ENCODE data around the gene SLC26A2. TPM values are rescaled to one million over a fixed set of nuclear protein-coding genes. Genes with fewer than 3 reads are reported as not detected.

The SLC26A2 gene
- total RNA-seq, 2 experiments from 2014 or later = 8.6 to 9.7 TPM

DNA sequence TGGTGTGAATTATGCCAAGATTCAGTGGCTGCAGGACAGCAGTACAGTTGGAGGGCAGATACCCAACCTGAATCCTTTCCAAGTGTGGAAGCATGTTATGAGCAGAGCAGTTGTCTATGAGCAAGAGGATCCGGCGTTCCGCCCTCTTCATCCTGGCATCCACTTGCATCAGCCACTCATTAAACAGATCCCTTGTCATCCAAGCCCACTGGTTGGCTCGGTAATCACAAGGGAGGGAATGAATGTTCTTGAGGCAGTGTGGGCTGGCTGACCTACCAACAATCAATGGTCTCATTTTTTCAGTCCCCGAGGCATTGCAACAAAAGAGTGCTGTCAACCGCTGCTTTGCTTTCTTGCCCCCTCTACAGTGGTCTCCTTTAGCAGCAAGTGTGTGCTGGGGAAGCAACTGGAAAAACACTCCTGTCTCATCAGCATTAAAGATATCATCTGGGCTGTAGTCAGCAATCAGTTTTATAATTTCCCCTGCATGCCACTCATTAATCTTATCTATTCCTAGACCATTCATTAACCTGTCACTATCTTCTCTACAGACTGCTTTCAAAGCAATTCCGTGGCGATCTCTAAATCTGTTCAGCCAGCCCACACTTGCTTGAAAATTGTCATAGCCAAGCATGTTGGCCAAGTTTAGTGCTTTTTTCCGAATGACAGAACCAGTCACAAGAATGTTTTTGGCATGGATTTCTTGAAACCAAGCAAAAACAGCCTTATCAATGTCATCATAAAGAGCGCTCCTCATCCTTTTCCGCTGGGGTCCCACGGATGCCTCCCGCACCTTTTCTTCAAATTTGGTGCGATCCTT, 35.0 kb downstream of the SLC26A2 start:
- POLR2A ChIA-PET = no interaction called here
- H3K27ac Mint-ChIP-seq = no peak overlapping the region

DNA sequence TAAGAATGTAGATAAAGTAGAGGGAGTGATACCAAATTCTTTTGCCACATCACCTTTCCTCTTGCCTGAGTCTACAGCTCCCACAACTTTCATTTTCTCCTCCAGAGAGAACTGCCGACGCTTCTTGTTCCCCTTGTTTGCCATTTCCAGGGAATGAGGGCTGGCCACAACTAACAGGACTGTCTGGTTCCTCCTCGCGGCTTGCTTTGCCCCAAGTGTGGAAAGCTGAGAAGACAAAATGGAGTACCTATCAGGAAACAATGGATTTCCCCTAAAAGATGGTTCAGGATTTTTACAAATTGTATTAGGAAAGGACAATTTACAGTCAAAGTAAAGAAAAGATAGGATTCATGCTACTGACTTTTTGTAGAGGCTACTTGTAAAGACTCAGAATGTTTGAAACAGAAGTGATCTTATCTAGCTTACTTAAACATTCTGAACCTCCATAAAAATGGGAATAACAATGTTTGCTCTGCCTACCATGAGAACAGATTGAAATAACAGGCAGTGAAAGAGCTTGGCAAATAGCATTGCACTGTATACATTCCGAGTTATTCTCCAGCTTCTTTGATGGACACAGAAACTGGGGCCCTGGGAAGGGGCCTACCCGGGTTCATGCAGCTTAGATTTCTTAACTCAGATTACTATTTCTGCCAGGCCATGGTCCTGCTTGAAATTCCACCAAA, 35.8 kb downstream of the SLC26A2 start:
- Mint-ChIP-seq H3K27ac (no peak overlapping the region), H3K36me3 (no peaks in the 10 kb centered on the region), H3K9me3 (no peaks in the 10 kb centered on the region), H3K4me3 (no peak overlapping the region), H3K27me3 (no peaks in the 10 kb centered on the region), H3K4me1 (peaks cover 12% of the 10 kb centered on the region)
- no peak for DNase-seq
- no peak for ATAC-seq (ENCODE audit: low read depth)
- POLR2A ChIA-PET = no interaction called here

More for the DNA sequence above, 35.0 kb downstream of the SLC26A2 start:
- no peak for DNase-seq
- ATAC-seq (ENCODE audit: low read depth) = no peak
- Mint-ChIP-seq H3K27me3 (no peaks in the 10 kb centered on the region), H3K4me1 (peaks cover 14% of the 10 kb centered on the region), H3K36me3 (no peaks in the 10 kb centered on the region), H3K9me3 (no peaks in the 10 kb centered on the region), H3K4me3 (no peak overlapping the region)

DNA sequence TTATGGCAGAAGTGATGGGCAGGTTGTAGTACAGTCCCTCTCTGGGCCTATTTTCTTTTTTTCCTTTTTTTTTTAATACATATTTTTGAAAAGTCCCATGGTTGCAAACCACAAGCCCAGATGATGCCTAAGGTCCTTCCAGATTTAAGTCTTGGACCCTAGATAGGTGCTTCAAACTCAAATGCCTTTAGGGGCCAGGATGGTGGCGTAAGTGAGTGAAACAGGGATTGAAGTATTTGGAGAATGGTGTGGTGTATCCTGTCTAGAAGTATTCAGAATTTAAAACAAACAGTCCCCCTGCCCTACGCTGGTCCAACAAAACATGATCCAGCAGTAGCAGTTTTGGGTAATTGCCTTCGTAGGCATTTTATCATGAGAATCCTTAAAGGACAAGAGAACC, 37.7 kb downstream of the SLC26A2 start:
- H3K27ac Mint-ChIP-seq = no peak overlapping the region
- H3K9me3 Mint-ChIP-seq = no peaks in the 10 kb centered on the region

DNA sequence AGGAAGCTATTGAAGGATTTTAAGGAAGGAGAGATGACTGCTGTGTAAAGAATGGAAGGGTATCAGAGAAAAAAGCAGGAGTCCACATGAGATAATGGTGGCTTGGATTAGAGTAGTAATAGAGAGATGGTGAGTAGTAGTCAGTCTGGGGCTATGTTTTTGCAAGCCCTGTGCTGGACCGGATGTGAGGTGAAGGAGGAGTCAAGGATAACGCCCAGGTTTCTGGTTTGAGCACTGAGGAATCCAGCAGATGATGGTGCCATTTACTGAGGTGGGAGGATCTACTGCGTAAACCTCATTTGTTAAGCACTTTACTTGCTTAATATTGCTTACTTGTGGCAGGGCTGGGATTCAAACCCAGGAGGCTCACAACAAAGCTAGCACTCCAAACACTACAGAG, 38.8 kb downstream of the SLC26A2 start:
- no peak for DNase-seq
- peak overlapping the region; percentile 94 for H3K27ac Mint-ChIP-seq
- H3K9me3 Mint-ChIP-seq = no peaks in the 10 kb centered on the region
- no peak for ATAC-seq (ENCODE audit: low read depth)
- H3K27me3 Mint-ChIP-seq = no peaks in the 10 kb centered on the region
- POLR2A ChIA-PET = interaction anchor here (1.6 to 2.2 kb wide), 2 partner anchors 269 to 449 kb away, joined by 4 to 8 read pairs; partner anchors contain the start of genes CSNK1A1 and PPARGC1B
- H3K4me1 Mint-ChIP-seq = peaks cover 27% of the 10 kb centered on the region
- peak overlapping the region; percentile 95 for H3K4me3 Mint-ChIP-seq
- peaks cover 4% of the 10 kb centered on the region for H3K36me3 Mint-ChIP-seq

More for the DNA sequence above, 37.7 kb downstream of the SLC26A2 start:
- Mint-ChIP-seq H3K27me3 (no peaks in the 10 kb centered on the region), H3K36me3 (no peaks in the 10 kb centered on the region), H3K4me3 (no peak overlapping the region), H3K4me1 (peaks cover 24% of the 10 kb centered on the region)
- POLR2A ChIA-PET = no interaction called here
- DNase-seq = no peak
- ATAC-seq (ENCODE audit: low read depth) = no peak

GRCh38 chr5:149999866-150000255, 39.3 kb downstream of the SLC26A2 start:
- H3K36me3 Mint-ChIP-seq = peaks cover 7% of the 10 kb centered on the region
- POLR2A ChIA-PET = interaction anchor here (1.0 to 2.2 kb wide), 6 partner anchors 37 to 450 kb away, joined by 3 to 8 read pairs (median 4); partner anchors contain the start of genes CSNK1A1 and PPARGC1B
- H3K9me3 Mint-ChIP-seq = no peaks in the 10 kb centered on the region
- H3K4me1 Mint-ChIP-seq = peaks cover 31% of the 10 kb centered on the region
- H3K27ac Mint-ChIP-seq = peak overlapping the region; percentile 94
- DNase-seq = no peak
- no peak for ATAC-seq (ENCODE audit: low read depth)
- peak overlapping the region; percentile 95 for H3K4me3 Mint-ChIP-seq
- H3K27me3 Mint-ChIP-seq = no peaks in the 10 kb centered on the region

DNA sequence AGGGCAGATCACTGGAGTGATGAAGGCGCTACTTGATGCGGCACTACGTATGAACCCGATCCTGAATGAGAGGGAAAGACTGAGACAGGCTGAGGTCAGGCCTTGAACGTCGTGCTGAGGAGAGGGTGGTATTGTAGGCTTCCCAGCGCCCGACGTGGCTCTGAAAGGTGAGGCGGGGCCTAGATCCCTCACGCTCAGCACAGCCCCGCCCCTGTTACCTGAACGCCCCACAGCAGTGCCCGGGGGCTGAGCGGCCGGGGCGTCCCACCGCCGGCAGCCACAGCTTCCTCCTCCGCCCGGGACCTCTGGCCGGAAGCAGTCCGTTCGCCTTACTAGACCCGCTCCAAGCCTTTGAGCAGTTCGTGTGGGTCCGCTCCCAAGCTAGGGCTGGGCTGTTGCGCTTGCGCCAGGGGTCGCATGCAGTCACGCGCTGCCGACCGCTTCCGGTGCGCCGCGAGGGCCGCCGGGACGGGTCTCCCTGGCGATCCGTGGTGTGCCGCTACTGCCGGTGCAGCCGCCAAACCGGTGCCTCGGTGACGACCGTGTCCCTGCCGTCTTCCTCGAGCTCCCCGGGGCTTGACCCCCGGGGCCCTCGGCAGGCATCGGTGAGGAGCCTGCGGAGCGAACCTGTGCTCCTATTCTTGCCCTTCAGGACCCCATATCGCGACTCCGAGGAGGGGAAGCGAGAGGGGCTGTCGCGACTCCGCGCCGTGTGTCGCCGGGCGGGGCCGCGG, 39.9 kb downstream of the SLC26A2 start, which contains the start of the genes HMGXB3 and TIGD6:
TSS of gene HMGXB3 (plus strand) at position 484 of the 734 bp plus-strand sequence. CDS start 4,114 bp downstream, outside the sequence.
TSS of gene TIGD6 (minus strand) at position 399 of the 734 bp plus-strand sequence. CDS start 4,306 bp downstream, outside the sequence.
- DNase-seq = peak; percentile 91
- H3K27me3 Mint-ChIP-seq = no peaks in the 10 kb centered on the region
- peak within 1 kb of the TSS; percentile 95 for H3K4me3 Mint-ChIP-seq
- peaks cover 8% of the 10 kb centered on the region for H3K36me3 Mint-ChIP-seq
- POLR2A ChIA-PET = interaction anchor here (0.9 to 2.2 kb wide), 9 partner anchors 20 to 450 kb away, joined by 3 to 8 read pairs (median 4); partner anchors contain the start of genes CSNK1A1 and PPARGC1B
- peak within 1 kb of the TSS; percentile 94 for H3K27ac Mint-ChIP-seq
- ATAC-seq (ENCODE audit: low read depth) = peak; percentile 82
- no peaks in the 10 kb centered on the region for H3K9me3 Mint-ChIP-seq
- H3K4me1 Mint-ChIP-seq = peaks cover 32% of the 10 kb centered on the region

GRCh38 chr5:150000990-150001659, 40.6 kb downstream of the SLC26A2 start:
- DNase-seq = peak; percentile 66
- POLR2A ChIA-PET = interaction anchor here (0.6 to 2.2 kb wide), 11 partner anchors 19 to 451 kb away, joined by 3 to 8 read pairs (median 4); partner anchors contain the start of genes CSNK1A1, PPARGC1B and SLC26A2
- H3K27ac Mint-ChIP-seq = peak overlapping the region; percentile 93
- peaks cover 32% of the 10 kb centered on the region for H3K4me1 Mint-ChIP-seq
- H3K4me3 Mint-ChIP-seq = peak overlapping the region; percentile 95
- no peaks in the 10 kb centered on the region for H3K9me3 Mint-ChIP-seq
- peak; percentile 13 for ATAC-seq (ENCODE audit: low read depth)
- H3K36me3 Mint-ChIP-seq = peaks cover 12% of the 10 kb centered on the region
- no peaks in the 10 kb centered on the region for H3K27me3 Mint-ChIP-seq

- DNase-seq (peak; percentile 54), ATAC-seq (ENCODE audit: low read depth) (peak; percentile 67)
- peak overlapping the region; percentile 93 for H3K27ac Mint-ChIP-seq
- POLR2A ChIA-PET = interaction anchor here (0.6 to 2.2 kb wide), 4 partner anchors 24 to 272 kb away, joined by 3 to 4 read pairs (median 4); partner anchors contain the start of genes PPARGC1B and SLC26A2
- no peaks in the 10 kb centered on the region for H3K27me3 Mint-ChIP-seq
- peaks cover 17% of the 10 kb centered on the region for H3K36me3 Mint-ChIP-seq
- H3K4me3 Mint-ChIP-seq = peak overlapping the region; percentile 95
- no peaks in the 10 kb centered on the region for H3K9me3 Mint-ChIP-seq
- H3K4me1 Mint-ChIP-seq = peaks cover 35% of the 10 kb centered on the region
Measured at GRCh38 chr5:150001660-150002486, 41.3 kb downstream of the SLC26A2 start.

DNA sequence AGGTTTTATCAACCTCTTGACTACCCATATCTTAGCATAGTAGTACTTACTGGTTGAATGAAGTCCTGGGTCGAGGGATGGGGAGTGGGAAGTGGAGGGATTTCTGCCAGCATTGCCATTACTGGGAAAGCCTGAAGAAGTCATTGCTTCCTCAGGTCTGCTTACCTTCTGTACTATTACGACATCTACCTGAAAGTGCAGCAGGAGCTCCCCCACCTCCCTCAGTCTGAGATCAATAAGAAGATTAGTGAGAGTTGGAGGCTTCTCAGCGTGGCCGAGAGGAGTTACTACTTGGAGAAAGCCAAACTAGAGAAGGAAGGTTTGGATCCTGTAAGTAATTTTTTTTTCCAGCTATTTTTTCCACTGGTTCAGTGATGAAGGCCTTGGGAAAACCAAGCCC, 45.8 kb downstream of the SLC26A2 start:
- Mint-ChIP-seq H3K9me3 (no peaks in the 10 kb centered on the region), H3K4me1 (peaks cover 25% of the 10 kb centered on the region), H3K36me3 (peaks cover 32% of the 10 kb centered on the region), H3K27ac (no peak overlapping the region), H3K4me3 (no peak overlapping the region), H3K27me3 (no peaks in the 10 kb centered on the region)
- DNase-seq = no peak
- ATAC-seq (ENCODE audit: low read depth) = no peak
- POLR2A ChIA-PET = interaction anchor here (1.0 kb wide), 1 partner anchor 15 kb away, joined by 3 read pairs; no protein-coding TSS in a partner anchor

- Mint-ChIP-seq H3K27ac (no peak overlapping the region), H3K36me3 (peaks cover 35% of the 10 kb centered on the region), H3K4me3 (no peak overlapping the region), H3K4me1 (peaks cover 21% of the 10 kb centered on the region), H3K9me3 (no peaks in the 10 kb centered on the region), H3K27me3 (no peaks in the 10 kb centered on the region)
- DNase-seq = no peak
- no peak for ATAC-seq (ENCODE audit: low read depth)
- POLR2A ChIA-PET = no interaction called here
Measured at GRCh38 chr5:150007050-150007449, 46.5 kb downstream of the SLC26A2 start.

- peaks cover 5% of the 10 kb centered on the region for H3K4me1 Mint-ChIP-seq
- no peaks in the 10 kb centered on the region for H3K27me3 Mint-ChIP-seq
Measured at GRCh38 chr5:150009671-150010387, 49.3 kb downstream of the SLC26A2 start.

More at GRCh38 chr5:150009671-150010387, 49.3 kb downstream of the SLC26A2 start:
- Mint-ChIP-seq H3K27ac (no peak overlapping the region), H3K9me3 (no peaks in the 10 kb centered on the region), H3K4me3 (no peak overlapping the region), H3K36me3 (peaks cover 57% of the 10 kb centered on the region)
- POLR2A ChIA-PET = no interaction called here
- ATAC-seq (ENCODE audit: low read depth) (no peak), DNase-seq (no peak)
